NT2/D1 (cell line): ENCODE results near the gene TBC1D10B.

ENCODE experiments used
- SUZ12 ChIP-seq: IDR thresholded peaks from 2 replicates; pipeline ENCODE4 v1.6.1; 2011; ENCODE audit not compliant: insufficient read length, insufficient read depth; ENCODE audit errors: extremely low read depth
- YY1 ChIP-seq: IDR thresholded peaks from 2 replicates; pipeline ENCODE4 v1.6.1; 2011; ENCODE audit not compliant: insufficient read length, insufficient read depth
- ZNF274 ChIP-seq: IDR thresholded peaks from 2 replicates; pipeline ENCODE4 v1.6.1; 2011; ENCODE audit warnings: mild to moderate bottlenecking, low read depth, low read length

DNA sequence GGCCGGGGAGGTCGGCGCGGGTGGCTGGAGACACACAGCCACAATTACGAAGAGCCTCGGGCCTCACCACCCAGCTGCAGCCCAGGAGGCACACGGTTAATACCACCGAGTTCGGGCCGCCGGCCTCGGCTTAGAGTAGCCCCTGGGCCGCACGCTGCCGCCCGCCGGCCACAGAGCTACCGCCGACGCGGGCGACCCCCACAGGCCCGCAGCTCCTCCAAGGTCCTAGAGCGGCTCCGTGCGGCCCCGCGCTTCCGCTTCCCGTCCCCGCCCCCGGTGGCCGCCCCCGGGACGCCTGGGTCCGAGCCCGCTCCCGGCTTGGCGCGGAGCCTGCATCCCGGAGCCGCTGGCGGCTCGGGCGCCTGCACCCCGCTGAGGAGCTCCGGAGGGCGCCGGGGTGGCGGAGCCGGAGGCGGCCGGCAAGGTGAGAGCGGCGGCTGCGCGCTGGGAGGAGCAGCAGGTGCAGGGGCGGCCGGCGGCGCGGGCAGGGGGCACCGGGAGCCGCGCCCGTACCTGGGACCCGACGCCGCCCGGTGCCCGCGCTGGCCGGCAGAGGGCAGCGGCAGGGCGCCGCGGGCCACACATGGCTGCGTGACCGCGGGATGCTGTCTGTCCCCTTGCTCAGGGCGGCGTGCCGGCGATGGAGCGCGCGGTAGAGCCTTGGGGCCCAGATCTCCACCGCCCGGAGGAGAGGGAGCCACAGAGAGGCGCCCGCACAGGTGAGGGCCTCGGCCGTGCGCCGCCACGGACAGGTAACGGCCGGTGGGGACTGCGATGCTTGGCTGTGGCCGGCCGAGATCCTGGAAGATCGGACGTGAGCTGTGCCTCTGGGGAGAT lies 25.1 kb upstream of the TBC1D10B start, which contains the start of gene ZNF48:
- TF ChIP-seq SUZ12 (no peak), ZNF274 (no peak), YY1 (no peak)
